Stomach (tissue), 9 donors: ENCODE results near the gene SOX30. TPM values are rescaled to one million over a fixed set of nuclear protein-coding genes. Genes with fewer than 3 reads are reported as not detected.
A peak's percentile ranks its signal among the peaks of the same experiment; 100 is the strongest.
"Not testable (repeated sequence)": the region's sequence is repeated elsewhere in the genome, so short reads cannot be mapped to it uniquely, and the experiment has no call there.

Experiments used
- DNase-seq, 2 donors: peaks; one replicate each; pipeline versions ENCODE4 v3.0.0 to v3.0.0-alpha.2; 2013 to 2019
- H3K27ac ChIP-seq, 5 donors: fragments of 200-600 bp in 4 of 5; sonication (generic) in 4 of 5; one replicate each; pipeline ENCODE4 v1.5.1; 2013 to 2019; ENCODE audit warnings: mild to moderate bottlenecking in 1 of 5, moderate library complexity in 1 of 5
- H3K27me3 ChIP-seq, 3 donors: fragments of 200-600 bp; sonication (generic); one replicate each; pipeline ENCODE4 v1.5.1; 2017 to 2019; ENCODE audit warnings: mixed run types in 1 of 3
- H3K36me3 ChIP-seq, 4 donors: fragments of 200-600 bp; sonication (generic); 1 replicate in 3 of 4; 2 replicates in 1 of 4; pipeline ENCODE4 v1.5.1; 2016 to 2019
- H3K4me1 ChIP-seq, 4 donors: fragments of 200-600 bp; sonication (generic); one replicate each; pipeline ENCODE4 v1.5.1; 2016 to 2019
- H3K4me3 ChIP-seq, 4 donors: fragments of 200-600 bp; sonication (generic) in 3 of 4; one replicate each; pipeline ENCODE4 v1.5.1; 2016 to 2019; ENCODE audit warnings: mild to moderate bottlenecking in 1 of 4
- H3K9me3 ChIP-seq, 4 donors: fragments of 200-600 bp; sonication (generic); one replicate each; pipeline ENCODE4 v1.5.1; 2016 to 2019
- EP300 ChIP-seq: sonication (generic); formaldehyde crosslinking; IDR thresholded peaks from one replicate; pipeline ENCODE4 v1.6.1; 2017; ENCODE audit warnings: antibody characterized with exemption
- POLR2A ChIP-seq, 4 donors: fragments of 450-650 bp; IDR thresholded peaks; one replicate each; pipeline ENCODE4 v1.6.1; 2016; ENCODE audit warnings: antibody characterized with exemption in 4 of 4, control low read depth in 2 of 4, mild to moderate bottlenecking in 1 of 4, moderate library complexity in 1 of 4
- POLR2AphosphoS5 ChIP-seq, 3 donors: sonication (generic); formaldehyde crosslinking; IDR thresholded peaks; one replicate each; pipeline ENCODE4 v1.6.1; 2016; ENCODE audit warnings: antibody characterized with exemption in 3 of 3
- WGBS, 5 donors: extraction: QIAGEN DNeasy Blood & Tissue Kit in 3 of 5; methylation state at CpG; one replicate each; pipeline versions ENCODE4 v1.1.5 to v1.1.7; 2013 to 2018; 5-methylcytosine and 5-hydroxymethylcytosine counted together
- intact Hi-C: fragments of 100-400 bp; cut with DNase I; formaldehyde crosslinking; loops from one replicate; pipeline ENCODE4 v1.15.1; 2023; ENCODE audit warnings: low total_unique reads
- polyA plus RNA-seq, 3 donors: library from polyadenylated mRNA; stranded (reverse); fragments of 200-250 nt; gene quantifications; one replicate each; pipeline ENCODE4 v1.2.3, GENCODE V29; 2013
- total RNA-seq, 5 donors: library from RNA; depleted of rRNA; stranded (reverse); fragments of >200 nt; gene quantifications; one replicate each; pipeline versions ENCODE4 v1.1.0 to v1.2.3, GENCODE V29; 2014 to 2016
- TF ChIP-seq, protein P1 (sequence below), 7 experiments: fragments of 450-650 bp in 4 of 7; fragments of 200-600 bp in 3 of 7; sonication (generic) in 3 of 7; IDR thresholded peaks; one replicate each; pipeline ENCODE4 v1.5.1; 2016 to 2019; ENCODE audit warnings: antibody characterized with exemption in 7 of 7, control low read depth in 2 of 7, mild to moderate bottlenecking in 1 of 7
- donor health status: healthy with polysubstance abuse.
- donor health status: Bipolar disorder and iron deficiency.
- donor health status: healthy.

The SOX30 gene
- total and polyA plus RNA-seq, 8 donors: 0.08 to 0.29 TPM; not detected in 6

- H3K27me3 ChIP-seq: peaks cover 0 to 11% (median 0%) of the 10 kb centered on the region in 3 donors
- H3K36me3 ChIP-seq: no peaks in the 10 kb centered on the region
- no peak overlapping the region for H3K27ac ChIP-seq
- 60 to 83% (median 67%) methylated on average over 34 to 52 of the region's 52 CpGs for WGBS, 5 donors
- no peaks in the 10 kb centered on the region for H3K4me1 ChIP-seq
- TF ChIP-seq, protein P1, sequence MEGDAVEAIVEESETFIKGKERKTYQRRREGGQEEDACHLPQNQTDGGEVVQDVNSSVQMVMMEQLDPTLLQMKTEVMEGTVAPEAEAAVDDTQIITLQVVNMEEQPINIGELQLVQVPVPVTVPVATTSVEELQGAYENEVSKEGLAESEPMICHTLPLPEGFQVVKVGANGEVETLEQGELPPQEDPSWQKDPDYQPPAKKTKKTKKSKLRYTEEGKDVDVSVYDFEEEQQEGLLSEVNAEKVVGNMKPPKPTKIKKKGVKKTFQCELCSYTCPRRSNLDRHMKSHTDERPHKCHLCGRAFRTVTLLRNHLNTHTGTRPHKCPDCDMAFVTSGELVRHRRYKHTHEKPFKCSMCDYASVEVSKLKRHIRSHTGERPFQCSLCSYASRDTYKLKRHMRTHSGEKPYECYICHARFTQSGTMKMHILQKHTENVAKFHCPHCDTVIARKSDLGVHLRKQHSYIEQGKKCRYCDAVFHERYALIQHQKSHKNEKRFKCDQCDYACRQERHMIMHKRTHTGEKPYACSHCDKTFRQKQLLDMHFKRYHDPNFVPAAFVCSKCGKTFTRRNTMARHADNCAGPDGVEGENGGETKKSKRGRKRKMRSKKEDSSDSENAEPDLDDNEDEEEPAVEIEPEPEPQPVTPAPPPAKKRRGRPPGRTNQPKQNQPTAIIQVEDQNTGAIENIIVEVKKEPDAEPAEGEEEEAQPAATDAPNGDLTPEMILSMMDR (IDR thresholded peaks at IDR 0.05): no peak
- TF ChIP-seq EP300: no peak
- no peak for TF ChIP-seq POLR2AphosphoS5 (IDR thresholded peaks at IDR 0.05)
- TF ChIP-seq POLR2A (IDR thresholded peaks at IDR 0.05): no peak
- intact Hi-C loops: no loop called here
- peak overlapping the region in 2 of 4 donors; percentile 25 to 28 for H3K4me3 ChIP-seq
- no peaks in the 10 kb centered on the region for H3K9me3 ChIP-seq
- DNase-seq: peak in 1 of 2 donors; percentile 25
Observed at GRCh38 chr5:157689942-157690689, 37.9 kb upstream of the SOX30 start.

DNA sequence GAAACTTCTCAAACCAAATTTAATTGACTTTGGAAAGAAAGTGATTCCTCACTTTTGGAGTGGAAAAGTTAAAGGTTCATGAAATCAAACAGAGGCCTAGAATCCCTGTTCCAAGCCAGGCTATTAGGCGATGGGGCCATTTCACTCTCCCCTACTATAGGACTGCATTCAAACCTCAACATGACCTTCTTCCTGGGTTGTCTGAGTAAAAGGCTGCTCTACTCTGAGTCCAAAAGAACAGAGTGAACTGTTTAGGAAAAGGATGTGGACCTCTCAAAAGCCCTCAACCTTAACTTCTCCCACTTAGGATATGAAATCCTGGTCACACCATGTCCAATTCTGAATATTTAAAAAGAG, 34.9 kb upstream of the SOX30 start:
- 88 to 96% (median 95%) methylated on average over 1 of the region's 1 CpG for WGBS, 5 donors
- no peak overlapping the region for H3K27ac ChIP-seq
- no peaks in the 10 kb centered on the region for H3K9me3 ChIP-seq
- H3K36me3 ChIP-seq: no peaks in the 10 kb centered on the region
- TF ChIP-seq POLR2A (IDR thresholded peaks at IDR 0.05) (no peak), EP300 (no peak), POLR2AphosphoS5 (IDR thresholded peaks at IDR 0.05) (no peak)
- TF ChIP-seq, protein P1 (IDR thresholded peaks at IDR 0.05): no peak
- peaks cover 0 to 11% (median 0%) of the 10 kb centered on the region in 3 donors for H3K27me3 ChIP-seq
- no peak for DNase-seq
- intact Hi-C loops: no loop called here
- no peaks in the 10 kb centered on the region for H3K4me1 ChIP-seq
- no peak overlapping the region for H3K4me3 ChIP-seq

DNA sequence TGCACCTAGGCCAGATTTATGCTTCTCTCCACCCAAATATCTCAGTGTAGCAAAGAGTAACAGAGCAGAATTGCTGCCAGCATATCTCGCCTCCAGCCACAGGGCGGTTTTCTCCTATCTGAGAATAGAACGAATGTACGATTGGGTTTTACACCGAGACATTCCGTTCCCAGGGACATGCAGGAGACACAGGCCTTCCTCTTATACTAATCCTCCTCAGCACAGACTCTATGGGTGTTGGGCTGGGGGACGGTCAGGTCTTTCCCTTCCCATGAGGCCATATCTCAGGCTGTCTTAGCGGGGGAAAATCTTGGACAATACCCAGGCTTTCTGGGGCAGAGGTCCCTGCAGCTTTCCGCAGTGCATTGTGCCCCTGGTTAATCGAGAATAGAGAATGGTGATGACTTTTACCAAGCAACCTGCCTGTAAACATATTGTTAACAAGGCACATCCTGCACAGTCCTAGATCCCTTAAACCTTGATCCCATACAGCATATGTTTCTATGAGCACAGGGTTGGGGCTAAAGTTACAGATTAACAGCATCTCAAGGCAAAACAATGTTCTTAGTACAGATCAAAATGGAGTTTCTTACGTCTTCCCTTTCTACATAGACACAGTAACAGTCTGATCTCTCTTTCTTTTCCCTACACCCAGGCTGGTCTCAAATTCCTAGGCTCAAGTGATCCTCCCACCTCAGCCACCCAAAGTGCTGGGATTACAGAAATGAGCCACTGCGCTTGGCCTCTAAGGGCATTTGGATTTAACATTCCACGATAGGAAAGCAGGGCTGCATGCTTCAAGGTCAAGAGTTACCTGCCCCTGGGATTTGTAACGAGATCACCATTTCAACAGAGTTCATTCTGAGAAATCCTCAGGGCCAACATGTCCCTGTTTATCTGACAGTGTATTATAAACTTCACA, 34.3 kb upstream of the SOX30 start:
- 79 to 84% (median 83%) methylated on average over 14 of the region's 14 CpGs for WGBS, 5 donors
- H3K27me3 ChIP-seq: peaks cover 0 to 11% (median 0%) of the 10 kb centered on the region in 3 donors
- H3K4me3 ChIP-seq, H3K27ac ChIP-seq, H3K4me1 ChIP-seq, H3K36me3 ChIP-seq, intact Hi-C loops, DNase-seq, H3K9me3 ChIP-seq: not testable (repeated sequence)

DNA sequence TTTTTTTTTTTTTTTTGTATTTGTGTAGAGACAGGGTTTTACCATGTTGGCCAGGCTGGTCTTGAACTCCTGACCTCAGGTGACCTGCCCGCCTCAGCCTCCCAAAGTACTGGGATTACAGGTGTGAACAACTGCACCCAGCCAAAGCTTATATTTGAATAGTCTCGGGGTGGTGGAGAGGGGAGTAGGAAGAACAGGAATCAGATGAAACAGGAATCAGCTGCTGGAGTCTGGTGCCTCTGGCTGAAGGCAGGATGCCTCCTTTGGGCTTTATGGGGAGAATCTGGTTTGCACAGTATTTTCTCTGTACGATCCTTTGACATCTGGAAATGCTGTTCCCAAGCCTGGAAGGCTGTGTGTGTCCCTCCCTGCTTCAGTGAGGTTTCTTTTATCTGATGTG, 30.0 kb upstream of the SOX30 start:
- Histone ChIP-seq H3K27me3 (no peaks in the 10 kb centered on the region), H3K36me3 (no peaks in the 10 kb centered on the region), H3K27ac (no peak overlapping the region), H3K9me3 (no peaks in the 10 kb centered on the region), H3K4me1 (no peaks in the 10 kb centered on the region), H3K4me3 (no peak overlapping the region)
- WGBS, 5 donors: 47 to 69% (median 57%) methylated on average over 3 of the region's 3 CpGs
- TF ChIP-seq, protein P1 (IDR thresholded peaks at IDR 0.05): no peak
- TF ChIP-seq POLR2A (IDR thresholded peaks at IDR 0.05) (no peak), EP300 (no peak)
- intact Hi-C loops: no loop called here
- DNase-seq: no peak
